GM12872 (cell line): Measurements from ENCODE around the gene SYNM.

Experiments used
- TF ChIP-seq, protein P1 (sequence below): IDR thresholded peaks from 3 replicates; pipeline ENCODE4 v1.5.1; 2011; ENCODE audit warnings: low read depth, mild to moderate bottlenecking, low read length, moderate library complexity; ENCODE audit not compliant: insufficient read depth

Gene SYNM

DNA sequence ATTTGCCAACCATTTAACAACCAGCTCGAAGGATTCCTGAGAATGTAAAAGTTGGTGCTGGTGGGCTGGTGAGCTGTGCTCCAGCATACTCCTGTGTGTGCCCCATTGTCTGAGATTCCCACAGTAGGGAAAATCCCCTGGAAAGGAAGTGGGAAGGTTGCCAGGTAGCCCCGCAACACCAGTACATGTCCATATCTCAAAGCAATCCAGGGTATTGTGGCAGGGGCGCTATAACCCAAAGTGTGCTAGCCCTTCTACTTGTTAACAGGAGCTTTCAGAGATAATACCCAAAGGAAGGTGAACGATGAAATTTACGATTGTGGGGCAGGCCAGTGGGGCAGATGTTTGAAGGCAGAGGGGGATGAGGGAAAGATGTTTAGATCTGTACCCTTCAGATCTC is 42.7 kb upstream of the SYNM start:
- TF ChIP-seq, protein P1, sequence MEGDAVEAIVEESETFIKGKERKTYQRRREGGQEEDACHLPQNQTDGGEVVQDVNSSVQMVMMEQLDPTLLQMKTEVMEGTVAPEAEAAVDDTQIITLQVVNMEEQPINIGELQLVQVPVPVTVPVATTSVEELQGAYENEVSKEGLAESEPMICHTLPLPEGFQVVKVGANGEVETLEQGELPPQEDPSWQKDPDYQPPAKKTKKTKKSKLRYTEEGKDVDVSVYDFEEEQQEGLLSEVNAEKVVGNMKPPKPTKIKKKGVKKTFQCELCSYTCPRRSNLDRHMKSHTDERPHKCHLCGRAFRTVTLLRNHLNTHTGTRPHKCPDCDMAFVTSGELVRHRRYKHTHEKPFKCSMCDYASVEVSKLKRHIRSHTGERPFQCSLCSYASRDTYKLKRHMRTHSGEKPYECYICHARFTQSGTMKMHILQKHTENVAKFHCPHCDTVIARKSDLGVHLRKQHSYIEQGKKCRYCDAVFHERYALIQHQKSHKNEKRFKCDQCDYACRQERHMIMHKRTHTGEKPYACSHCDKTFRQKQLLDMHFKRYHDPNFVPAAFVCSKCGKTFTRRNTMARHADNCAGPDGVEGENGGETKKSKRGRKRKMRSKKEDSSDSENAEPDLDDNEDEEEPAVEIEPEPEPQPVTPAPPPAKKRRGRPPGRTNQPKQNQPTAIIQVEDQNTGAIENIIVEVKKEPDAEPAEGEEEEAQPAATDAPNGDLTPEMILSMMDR, result no peak

DNA sequence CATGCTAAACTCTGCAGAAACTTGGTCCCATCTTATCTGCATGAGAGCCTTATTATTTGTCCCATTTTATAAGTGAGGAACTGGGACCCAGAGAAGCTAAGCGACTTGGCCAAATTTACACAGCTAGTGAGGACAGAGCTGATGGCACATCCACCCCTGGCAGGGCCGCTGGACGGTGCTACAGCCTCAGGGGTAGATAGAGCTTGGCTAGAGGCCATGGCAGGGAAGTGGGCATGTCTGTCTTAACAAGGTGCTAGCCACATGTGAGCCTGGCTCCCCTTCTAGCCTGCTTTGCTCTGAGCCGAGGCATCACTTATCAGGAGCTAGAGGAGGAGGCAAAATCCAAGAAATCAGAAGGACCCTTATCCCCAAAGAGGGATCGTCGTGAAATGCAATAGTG is 36.7 kb upstream of the SYNM start:
- TF ChIP-seq, protein P1, result no peak

DNA sequence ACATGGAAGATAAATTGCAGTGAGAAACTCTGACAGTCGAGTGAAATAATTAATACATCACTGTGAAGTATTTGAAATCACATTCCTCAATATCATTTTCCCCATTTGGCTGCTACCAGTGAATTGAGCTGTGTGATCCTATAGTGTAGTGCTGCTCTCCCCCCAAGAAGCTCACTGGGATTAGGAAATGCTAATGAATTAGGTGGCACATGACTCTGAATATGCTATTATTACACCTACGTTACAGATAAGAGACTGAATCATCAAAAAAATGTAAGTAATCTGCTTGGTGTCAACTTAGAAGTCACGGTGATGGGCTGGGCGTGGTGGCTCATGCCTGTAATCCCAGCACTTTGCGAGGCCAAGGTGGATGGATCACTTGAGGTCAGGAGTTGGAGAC is 34.7 kb upstream of the SYNM start:
- TF ChIP-seq, protein P1, result no peak

DNA sequence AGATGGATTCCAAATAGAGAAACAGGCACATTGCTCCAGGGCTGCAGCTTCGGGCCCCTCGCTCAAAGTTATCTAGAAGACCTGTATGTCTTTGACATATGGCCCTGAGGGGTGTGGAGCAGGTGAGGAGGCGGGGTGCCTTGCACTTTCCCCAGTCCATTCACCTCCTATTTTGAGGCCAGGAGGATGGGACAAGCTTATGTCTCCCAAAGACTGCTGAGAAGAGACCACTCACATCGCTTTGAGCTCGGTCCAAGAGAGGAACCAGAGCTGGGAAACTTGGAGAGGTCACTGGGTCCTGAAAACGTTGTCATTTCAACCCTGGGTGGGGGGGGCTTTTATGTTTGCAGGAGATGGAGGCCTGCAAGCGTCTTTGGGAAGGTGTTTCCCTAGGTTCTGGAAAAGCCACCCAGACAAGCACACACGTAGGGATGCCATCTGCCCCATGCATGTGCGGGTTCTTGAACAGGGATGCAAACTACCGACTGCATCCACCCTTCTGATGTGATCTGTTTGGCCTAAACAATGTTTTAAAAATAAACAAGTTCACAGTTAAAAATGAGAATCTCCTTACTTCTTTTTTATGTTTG is 33.7 kb upstream of the SYNM start:
- TF ChIP-seq, protein P1, result no peak

DNA sequence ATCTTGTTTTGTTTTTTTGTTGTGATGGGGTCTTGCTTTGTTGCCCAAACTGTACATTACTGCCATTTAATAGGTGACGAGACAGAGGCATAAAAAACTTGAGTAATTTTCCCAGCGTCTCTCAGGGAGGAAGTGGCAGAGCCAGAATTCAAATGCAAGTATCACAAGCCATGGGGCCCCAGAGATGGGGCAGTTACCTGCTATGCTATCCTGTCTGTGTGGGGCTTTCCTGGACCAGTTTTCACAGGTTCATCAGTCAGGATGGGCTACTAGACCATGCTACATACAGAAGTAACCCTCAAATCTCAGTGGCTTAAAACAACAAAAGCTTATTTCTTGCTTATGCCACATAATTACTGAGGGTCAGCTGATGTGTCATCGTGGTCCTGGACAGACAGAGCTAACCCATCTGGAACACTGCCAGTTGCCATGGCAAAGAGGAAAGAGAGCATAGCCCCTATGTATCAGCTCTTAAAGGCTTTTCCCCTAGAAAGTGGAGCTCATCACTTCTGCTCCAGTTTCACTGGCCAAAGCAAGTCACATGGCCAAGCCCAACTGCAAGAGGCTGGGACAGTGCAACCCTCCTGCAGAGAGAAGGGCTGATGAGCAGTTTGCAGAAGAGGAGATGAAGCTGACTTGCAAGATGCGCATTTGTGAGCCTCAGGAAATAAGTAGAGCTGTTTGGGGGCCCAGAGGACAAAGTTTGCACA is 31.7 kb upstream of the SYNM start:
- TF ChIP-seq, protein P1, result no peak

DNA sequence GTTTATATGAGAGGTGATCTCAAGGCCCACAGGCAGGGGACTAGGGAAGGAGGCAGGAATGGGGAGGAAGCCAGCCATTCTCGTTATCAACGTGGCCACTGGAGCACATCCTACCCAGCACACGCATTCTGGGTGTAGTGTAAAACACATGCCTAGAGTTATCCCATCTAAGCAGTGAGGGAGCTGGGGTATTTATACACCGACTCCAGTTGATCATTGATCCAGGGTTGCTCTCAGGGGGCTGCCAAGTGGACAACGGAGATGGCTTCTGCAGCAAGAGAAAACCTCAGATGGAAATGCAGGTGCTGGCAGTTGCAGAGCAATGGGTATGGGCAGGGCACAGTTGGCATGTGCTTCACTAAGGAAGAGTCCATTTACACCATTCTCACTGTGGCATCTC is 30.4 kb upstream of the SYNM start:
- TF ChIP-seq, protein P1, result no peak

DNA sequence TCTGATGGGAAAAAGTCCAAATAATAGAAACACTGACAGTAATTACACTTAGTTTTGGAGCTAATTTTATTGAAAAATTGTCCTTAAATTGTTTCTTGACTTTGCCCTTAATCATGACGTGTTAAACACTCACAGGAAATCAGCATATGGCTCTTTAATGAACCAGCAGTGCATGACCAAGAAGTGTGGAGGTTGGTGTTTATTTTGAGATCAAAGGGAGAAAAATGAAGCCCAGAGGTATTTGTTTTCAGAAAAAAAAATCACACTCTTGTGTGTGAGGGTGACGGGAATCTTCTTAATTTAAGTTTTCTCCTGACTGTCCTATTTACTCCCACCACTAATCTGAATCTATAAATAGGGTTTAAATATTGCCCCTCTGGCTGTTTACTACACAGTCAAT is 28.8 kb upstream of the SYNM start:
- TF ChIP-seq, protein P1, result no peak
